ENCODE results near the gene CCNC.

CCNC gene

GRCh38 chr6:99548706-99549105, 19.8 kb downstream of the CCNC start:
- DNase-seq (ENCODE audit: low read depth in 2 of 3, low spot score in 2 of 3): no peak

GRCh38 chr6:99547526-99547925, 20.9 kb downstream of the CCNC start:
- no peak for DNase-seq (ENCODE audit: low read depth in 2 of 3, low spot score in 2 of 3)

- no peak for DNase-seq (ENCODE audit: low read depth in 2 of 3, low spot score in 2 of 3)
These were observed 23.0 kb downstream of the CCNC start for GRCh38 chr6:99545442-99545841.

GRCh38 chr6:99543968-99544367, 24.5 kb downstream of the CCNC start:
- DNase-seq (ENCODE audit: low read depth in 2 of 3, low spot score in 2 of 3): no peak

- no peak for DNase-seq (ENCODE audit: low read depth in 2 of 3, low spot score in 2 of 3)
These were observed 37.8 kb downstream of the CCNC start for GRCh38 chr6:99530627-99531026.

- no peak for DNase-seq (ENCODE audit: low read depth in 2 of 3, low spot score in 2 of 3)
These were observed 45.9 kb downstream of the CCNC start for GRCh38 chr6:99522531-99522930.

GRCh38 chr6:99521633-99522151, 46.8 kb downstream of the CCNC start:
- no peak for DNase-seq (ENCODE audit: low read depth in 2 of 3, low spot score in 2 of 3)

GRCh38 chr6:99520855-99521632, 47.4 kb downstream of the CCNC start:
- DNase-seq (ENCODE audit: low read depth in 2 of 3, low spot score in 2 of 3): peak; percentile 41 to 73 (median 52)

GRCh38 chr6:99519446-99519845, 49.0 kb downstream of the CCNC start:
- no peak for DNase-seq (ENCODE audit: low read depth in 2 of 3, low spot score in 2 of 3)

GRCh38 chr6:99514089-99514488, 54.4 kb downstream of the CCNC start:
- no peak for DNase-seq (ENCODE audit: low read depth in 2 of 3, low spot score in 2 of 3)

- no peak for DNase-seq (ENCODE audit: low read depth in 2 of 3, low spot score in 2 of 3)
These were observed 56.4 kb downstream of the CCNC start for GRCh38 chr6:99512033-99512432.

GRCh38 chr6:99507648-99508047, 60.8 kb downstream of the CCNC start:
- no peak for DNase-seq (ENCODE audit: low read depth in 2 of 3, low spot score in 2 of 3)

- no peak for DNase-seq (ENCODE audit: low read depth in 2 of 3, low spot score in 2 of 3)
These were observed 66.7 kb downstream of the CCNC start for GRCh38 chr6:99501762-99502161.

- no peak for DNase-seq (ENCODE audit: low read depth in 2 of 3, low spot score in 2 of 3)
These were observed 70.0 kb downstream of the CCNC start for GRCh38 chr6:99498421-99498820.

- no peak for DNase-seq (ENCODE audit: low read depth in 2 of 3, low spot score in 2 of 3)
These were observed 73.0 kb downstream of the CCNC start for GRCh38 chr6:99495466-99495865.
